Left lung (tissue), 14 donors: ENCODE results near the gene FCHSD2. TPM values are rescaled to one million over a fixed set of nuclear protein-coding genes. Genes with fewer than 3 reads are reported as not detected.

ENCODE experiments used
- ATAC-seq: fragments of 200-7000 bp; cut with Tn5 transposase; one replicate; pipeline ENCODE4 v1.9.1; 2020; ENCODE audit warnings: moderate library complexity
- DNase-seq, 4 donors: peaks; one replicate each; pipeline ENCODE4 v3.0.0-alpha.2; 2013 to 2020
- H3K27ac ChIP-seq, 2 donors: fragments of 200-600 bp; sonication (generic) in 1 of 2; one replicate each; pipeline versions ENCODE4 v1.5.0 to v1.8.0; 2020 to 2021
- H3K27me3 ChIP-seq, 2 donors: fragments of 200-600 bp; sonication (generic) in 1 of 2; one replicate each; pipeline versions ENCODE4 v1.5.0 to v1.8.0; 2020 to 2021
- H3K36me3 ChIP-seq, 2 donors: fragments of 200-600 bp; sonication (generic) in 1 of 2; one replicate each; pipeline versions ENCODE4 v1.5.0 to v1.8.0; 2020 to 2021
- H3K4me1 ChIP-seq, 2 donors: fragments of 200-600 bp; one replicate each; pipeline ENCODE4 v1.8.0; 2021
- H3K4me3 ChIP-seq, 2 donors: fragments of 200-600 bp; sonication (generic) in 1 of 2; one replicate each; pipeline versions ENCODE4 v1.5.0 to v1.8.0; 2020 to 2021; ENCODE audit warnings: mild to moderate bottlenecking in 1 of 2
- H3K9me3 ChIP-seq, 2 donors: fragments of 200-600 bp; sonication (generic) in 1 of 2; one replicate each; pipeline versions ENCODE4 v1.5.0 to v1.8.0; 2020 to 2021
- intact Hi-C, 2 donors: fragments of 100-400 bp; cut with DNase I; formaldehyde crosslinking; loops; one replicate each; pipeline versions ENCODE4 v1.11.2 to v1.14.2; 2022
- long read RNA-seq, 12 donors: library from polyadenylated mRNA in 2 of 12; unstranded in 2 of 12; transcript quantifications; one replicate each; pipeline ENCODE4 v2.0.0 and lab custom pipeline, GENCODE V29; 2019 to 2026
- polyA plus RNA-seq, 6 donors: library from polyadenylated mRNA; unstranded; fragments of 120-200 nt; gene quantifications; one replicate each; pipeline ENCODE4 v1.2.1, GENCODE V29; 2013; ENCODE audit not compliant: insufficient read length in 6 of 6
- total RNA-seq, 2 donors: library from RNA; stranded (reverse); fragmentation: NEBNext Ultra II Directional; extraction: Animal tissue kit (Norgen Biotek cat#: 25700); gene quantifications; one replicate each; pipeline ENCODE4 v1.2.1, GENCODE V29; 2021
- TF ChIP-seq, protein P1 (sequence below), 2 donors: fragments of 200-600 bp; sonication (generic) in 1 of 2; IDR thresholded peaks; one replicate each; pipeline versions ENCODE4 v1.5.0 to v1.8.0; 2021; ENCODE audit warnings: antibody characterized with exemption in 2 of 2
- donor health status: DM: no; HTN: yes; CAD: no.
- donor health status: DM: no; HTN: no; CAD: no.

The FCHSD2 gene
- total RNA-seq (10 to 100 TPM; 48.7 to 58.2 TPM), polyA plus RNA-seq (10 to 100 TPM; 46.2 to 49.6 (median 48.3) TPM)
- long read RNA-seq, donor 1, partial matches to known transcripts = 5 of 5 reads
- long read RNA-seq, donor 1, other reads (novel, unspliced or antisense) = 0 of 5 reads
- long read RNA-seq, donor 2, partial matches to known transcripts = 0 of 2 reads
- long read RNA-seq, donor 2, other reads (novel, unspliced or antisense) = 0 of 2 reads
- long read RNA-seq, donor 3, partial matches to known transcripts = 0 of 2 reads
- long read RNA-seq, donor 3, other reads (novel, unspliced or antisense) = 0 of 2 reads
- long read RNA-seq, donor 4, partial matches to known transcripts = 3 of 3 reads
- long read RNA-seq, donor 4, other reads (novel, unspliced or antisense) = 0 of 3 reads
- long read RNA-seq, donor 5, partial matches to known transcripts = 7 of 7 reads
- long read RNA-seq, donor 5, other reads (novel, unspliced or antisense) = 0 of 7 reads
- long read RNA-seq, donor 6, partial matches to known transcripts = 0 of 2 reads
- long read RNA-seq, donor 6, other reads (novel, unspliced or antisense) = 0 of 2 reads
- long read RNA-seq, donor 7, partial matches to known transcripts = 0 of 2 reads
- long read RNA-seq, donor 7, other reads (novel, unspliced or antisense) = 0 of 2 reads
- long read RNA-seq, donor 8 = 0 reads
- long read RNA-seq, donor 9 = 0 reads
- long read RNA-seq, donor 10, partial matches to known transcripts = 4 of 4 reads
- long read RNA-seq, donor 10, other reads (novel, unspliced or antisense) = 0 of 4 reads
- long read RNA-seq, donor 11, full-length matches to known transcripts = 6 of 16 reads
- long read RNA-seq, donor 11, partial matches to known transcripts = 10 of 16 reads
- long read RNA-seq, donor 11, other reads (novel, unspliced or antisense) = 0 of 16 reads
- long read RNA-seq, donor 12, partial matches to known transcripts = 0 of 1 reads
- long read RNA-seq, donor 12, other reads (novel, unspliced or antisense) = 0 of 1 reads

DNA sequence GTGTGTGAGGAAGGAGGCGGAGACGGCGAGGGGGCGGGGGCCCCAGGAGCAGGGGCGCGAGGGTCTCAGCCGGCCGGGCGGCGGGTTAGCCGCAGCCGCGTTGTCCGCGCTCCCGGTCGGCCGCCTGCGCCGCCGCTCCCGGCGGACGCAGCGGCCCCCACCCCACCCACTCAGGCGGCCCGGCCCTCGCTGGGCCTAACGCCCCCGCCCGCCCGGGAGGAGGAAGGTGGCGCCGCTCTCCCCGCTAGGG lies at the start of gene FCHSD2:
Gene FCHSD2 (minus strand): TSS at position 191 of the 250 bp plus-strand sequence. CDS start 441 bp downstream, outside the sequence.
- Histone ChIP-seq H3K4me3 (peak within 1 kb of the TSS; percentile 92 to 96), H3K4me1 (peaks cover 25 to 53% of the 10 kb centered on the region in 2 donors), H3K36me3 (peaks cover 0 to 8% of the 10 kb centered on the region in 2 donors), H3K27me3 (no peaks in the 10 kb centered on the region), H3K9me3 (no peaks in the 10 kb centered on the region), H3K27ac (peak within 1 kb of the TSS; percentile 98 to 99)
- DNase-seq (peak in 1 of 4 donors; percentile 93), ATAC-seq (no peak)
- TF ChIP-seq, protein P1, sequence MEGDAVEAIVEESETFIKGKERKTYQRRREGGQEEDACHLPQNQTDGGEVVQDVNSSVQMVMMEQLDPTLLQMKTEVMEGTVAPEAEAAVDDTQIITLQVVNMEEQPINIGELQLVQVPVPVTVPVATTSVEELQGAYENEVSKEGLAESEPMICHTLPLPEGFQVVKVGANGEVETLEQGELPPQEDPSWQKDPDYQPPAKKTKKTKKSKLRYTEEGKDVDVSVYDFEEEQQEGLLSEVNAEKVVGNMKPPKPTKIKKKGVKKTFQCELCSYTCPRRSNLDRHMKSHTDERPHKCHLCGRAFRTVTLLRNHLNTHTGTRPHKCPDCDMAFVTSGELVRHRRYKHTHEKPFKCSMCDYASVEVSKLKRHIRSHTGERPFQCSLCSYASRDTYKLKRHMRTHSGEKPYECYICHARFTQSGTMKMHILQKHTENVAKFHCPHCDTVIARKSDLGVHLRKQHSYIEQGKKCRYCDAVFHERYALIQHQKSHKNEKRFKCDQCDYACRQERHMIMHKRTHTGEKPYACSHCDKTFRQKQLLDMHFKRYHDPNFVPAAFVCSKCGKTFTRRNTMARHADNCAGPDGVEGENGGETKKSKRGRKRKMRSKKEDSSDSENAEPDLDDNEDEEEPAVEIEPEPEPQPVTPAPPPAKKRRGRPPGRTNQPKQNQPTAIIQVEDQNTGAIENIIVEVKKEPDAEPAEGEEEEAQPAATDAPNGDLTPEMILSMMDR (IDR thresholded peaks at IDR 0.05) = no peak
- intact Hi-C loops = no loop called here

DNA sequence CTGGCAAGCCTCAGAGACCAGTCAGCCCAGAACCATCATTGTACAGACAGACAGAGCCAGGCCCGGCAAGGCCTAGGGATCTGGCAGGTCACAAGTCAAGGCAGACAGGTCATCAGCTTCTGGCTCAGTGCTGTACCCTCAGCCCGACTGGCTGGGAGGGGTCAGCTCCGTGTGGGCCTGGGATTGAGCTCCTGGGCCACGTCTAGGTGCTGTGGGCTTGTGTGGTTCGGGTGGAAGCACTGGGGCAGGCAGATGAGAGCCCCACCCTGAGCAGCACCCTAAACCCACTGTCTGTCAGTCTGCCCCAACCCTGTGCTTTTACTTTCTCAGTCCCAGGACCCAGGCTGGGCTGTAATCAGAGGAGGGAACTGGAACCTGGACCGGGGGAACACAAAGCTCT lies 49.0 kb upstream of the FCHSD2 start:
- Histone ChIP-seq H3K4me3 (no peak overlapping the region), H3K27me3 (no peaks in the 10 kb centered on the region), H3K9me3 (no peaks in the 10 kb centered on the region), H3K27ac (no peak overlapping the region), H3K36me3 (no peaks in the 10 kb centered on the region), H3K4me1 (peaks cover 0 to 56% of the 10 kb centered on the region in 2 donors)
- peak in 1 of 4 donors; percentile 18 for DNase-seq
- intact Hi-C loops = no loop called here
- TF ChIP-seq, protein P1 (IDR thresholded peaks at IDR 0.05) = no peak
- no peak for ATAC-seq

DNA sequence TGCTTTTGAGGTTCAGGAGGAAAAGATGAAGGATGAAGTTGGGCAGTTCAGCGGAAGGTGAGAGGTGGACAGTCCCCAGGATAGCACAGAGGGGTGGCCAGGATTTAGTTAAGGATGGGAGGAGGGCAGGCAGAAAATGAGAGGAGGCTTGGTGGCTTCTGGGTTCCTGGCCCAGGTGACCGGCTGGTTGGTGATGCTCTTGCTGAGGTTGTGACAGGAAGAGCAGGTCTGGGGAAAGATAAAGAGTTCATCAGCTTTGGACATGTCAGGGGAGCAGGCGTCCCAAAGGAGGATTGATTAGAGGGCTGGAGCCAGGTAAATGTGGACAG lies 48.4 kb upstream of the FCHSD2 start:
- Histone ChIP-seq H3K4me1 (peaks cover 0 to 62% of the 10 kb centered on the region in 2 donors), H3K4me3 (no peak overlapping the region)

DNA sequence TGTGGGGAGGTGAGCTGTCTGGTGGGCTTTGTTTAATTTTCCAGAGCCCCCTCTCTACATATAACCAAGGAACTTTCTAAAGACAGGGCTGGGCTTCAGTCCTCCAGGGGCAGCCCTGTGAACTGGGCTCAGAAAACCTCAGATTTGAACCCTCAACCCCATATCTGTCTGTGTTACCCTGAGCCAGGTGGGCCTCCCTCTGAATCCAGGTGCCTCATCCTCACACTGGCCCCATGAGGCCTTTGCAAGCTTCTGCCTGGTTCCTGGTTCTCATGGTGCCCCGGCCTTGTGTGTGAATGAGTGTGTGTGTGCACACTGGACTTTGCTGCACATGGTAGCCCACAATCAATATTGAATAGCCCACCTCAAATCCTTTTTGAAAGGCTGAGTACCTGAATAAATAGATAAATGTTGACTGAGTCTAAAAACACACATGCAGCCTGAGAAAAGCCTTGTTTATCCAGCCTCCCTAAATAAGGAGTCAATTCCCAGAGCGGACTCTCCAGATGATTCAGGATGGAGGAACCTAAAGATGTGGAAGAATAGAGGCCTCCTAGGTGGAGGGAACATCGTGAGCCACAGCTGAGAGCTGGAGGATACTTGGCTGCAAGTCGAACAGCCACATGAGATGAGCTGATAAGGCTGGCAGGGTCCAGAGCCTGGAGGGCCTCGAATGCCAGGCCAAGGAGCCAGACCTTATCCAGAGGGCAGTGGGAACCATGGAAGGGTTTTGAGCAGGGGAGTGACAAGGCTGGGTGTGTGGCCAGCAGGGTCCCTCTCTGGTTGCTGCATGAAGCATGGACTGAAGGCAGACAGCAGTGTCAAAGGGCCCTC lies 47.8 kb upstream of the FCHSD2 start:
- H3K36me3 ChIP-seq = no peaks in the 10 kb centered on the region
- intact Hi-C loops = loop anchor here in 1 of 2 donors (5.0 kb wide), 1 partner anchor 47 kb away; no protein-coding TSS in a partner anchor
- ATAC-seq (no peak), DNase-seq (peak in 1 of 4 donors; percentile 23)
- H3K4me1 ChIP-seq = peaks cover 0 to 68% of the 10 kb centered on the region in 2 donors
- no peak overlapping the region for H3K4me3 ChIP-seq
- no peaks in the 10 kb centered on the region for H3K9me3 ChIP-seq
- peak overlapping the region in 1 of 2 donors; percentile 71 for H3K27ac ChIP-seq
- no peaks in the 10 kb centered on the region for H3K27me3 ChIP-seq
- TF ChIP-seq, protein P1 (IDR thresholded peaks at IDR 0.05) = no peak

More for the DNA sequence above, 48.4 kb upstream of the FCHSD2 start:
- TF ChIP-seq, protein P1 (IDR thresholded peaks at IDR 0.05) = no peak
- H3K36me3 ChIP-seq = no peaks in the 10 kb centered on the region
- intact Hi-C loops = no loop called here
- no peak for DNase-seq
- H3K27me3 ChIP-seq = no peaks in the 10 kb centered on the region
- ATAC-seq = no peak
- no peak overlapping the region for H3K27ac ChIP-seq
- H3K9me3 ChIP-seq = no peaks in the 10 kb centered on the region
